Activated CD4-positive, alpha-beta T cell treated with anti-CD3 and anti-CD28 coated beads, Interleukin-10, Interleukin-2, amounts not matched to agents 100 ng/mL and 50 ng/mL, durations not matched to agents 16 hours and 8 hours (primary cell): ENCODE measurements around the gene FDXR.

Experiments used
- DNase-seq: peaks from one replicate; pipeline ENCODE4 v3.0.0-alpha.2; 2020

The FDXR gene

GRCh38 chr17:74898376-74898946 is 25.7 kb upstream of the FDXR start:
- no peak for DNase-seq

DNA sequence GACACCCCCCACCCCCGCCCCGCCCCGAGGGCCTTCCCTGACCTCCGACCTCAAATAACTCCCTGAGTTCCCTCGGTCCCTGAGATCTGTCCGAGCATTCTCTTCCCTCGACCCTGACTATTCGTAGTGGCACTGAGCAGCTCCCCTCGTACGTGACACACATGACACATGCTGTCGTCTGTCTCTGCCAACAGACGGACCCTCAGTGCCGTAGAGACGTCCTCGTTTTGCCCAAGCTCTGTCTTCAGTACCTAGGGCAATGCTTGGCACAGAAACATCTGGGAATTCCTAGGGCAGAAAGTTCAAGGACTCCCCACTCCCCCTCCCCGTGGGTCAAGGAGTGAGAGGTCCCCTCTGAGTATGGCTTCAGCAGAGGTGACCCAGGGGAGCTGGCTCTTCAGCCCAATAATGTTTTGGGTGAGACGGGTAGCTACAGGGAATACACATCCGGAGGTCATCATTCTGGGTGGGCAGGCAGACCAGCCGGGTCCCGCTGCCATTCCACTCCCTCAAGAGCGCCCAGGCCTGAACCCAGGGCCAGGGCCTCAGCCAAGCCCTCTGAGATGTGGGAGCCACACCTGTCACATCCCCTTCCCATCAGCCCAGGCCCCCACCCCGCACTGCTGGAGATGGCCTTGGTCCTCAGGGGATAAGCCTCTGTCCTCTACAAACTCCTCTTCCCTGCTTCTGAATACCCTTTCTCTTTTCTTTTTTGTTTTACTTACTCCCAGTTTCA is 21.3 kb upstream of the FDXR start:
- DNase-seq: no peak

- no peak for DNase-seq
Measured at GRCh38 chr17:74892974-74893911, 20.4 kb upstream of the FDXR start, which contains the start of gene FADS6. Gene FADS6 (minus strand): TSS chr17:74893633. CDS start chr17:74893595, 38 bp downstream.

DNA sequence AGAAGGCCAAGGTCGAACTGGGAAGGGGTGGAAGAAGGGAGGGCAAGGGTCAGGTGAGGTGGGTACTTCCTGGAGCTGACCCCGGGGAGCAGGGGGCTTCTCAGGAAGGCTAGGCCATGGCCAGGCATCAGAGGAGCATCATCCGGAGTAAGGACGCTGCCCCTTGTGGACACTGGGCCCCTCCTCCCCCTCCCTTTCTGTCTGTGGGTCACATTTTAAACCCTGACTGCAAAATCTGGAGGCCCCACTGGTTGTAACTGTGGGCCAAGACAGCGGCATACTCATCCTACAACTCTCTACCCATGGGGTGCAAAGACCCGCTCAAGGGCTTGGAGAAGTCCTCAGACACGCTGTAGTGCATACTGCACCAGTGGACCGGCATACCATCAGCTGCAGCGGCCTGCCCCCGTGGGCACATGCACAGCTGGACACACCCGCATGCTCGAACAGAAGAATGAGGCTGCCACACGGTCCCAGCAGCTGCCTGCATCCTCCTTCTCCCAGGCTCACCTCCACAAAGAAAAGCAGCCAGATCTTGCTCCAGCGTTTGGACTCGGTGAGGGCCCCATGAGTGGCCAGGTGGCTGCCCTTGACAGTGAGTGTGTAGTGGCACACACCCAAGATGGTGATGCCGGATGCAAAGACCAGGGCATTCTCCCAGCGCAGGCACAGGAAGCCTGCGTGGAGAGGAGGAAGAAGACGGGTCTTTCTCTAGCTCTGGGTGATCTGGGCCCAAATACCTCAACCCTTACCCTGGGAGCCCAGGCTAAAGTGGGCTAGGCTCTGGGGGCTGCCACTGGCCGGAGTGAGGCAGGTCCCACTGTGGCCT is 19.4 kb upstream of the FDXR start:
- no peak for DNase-seq

DNA sequence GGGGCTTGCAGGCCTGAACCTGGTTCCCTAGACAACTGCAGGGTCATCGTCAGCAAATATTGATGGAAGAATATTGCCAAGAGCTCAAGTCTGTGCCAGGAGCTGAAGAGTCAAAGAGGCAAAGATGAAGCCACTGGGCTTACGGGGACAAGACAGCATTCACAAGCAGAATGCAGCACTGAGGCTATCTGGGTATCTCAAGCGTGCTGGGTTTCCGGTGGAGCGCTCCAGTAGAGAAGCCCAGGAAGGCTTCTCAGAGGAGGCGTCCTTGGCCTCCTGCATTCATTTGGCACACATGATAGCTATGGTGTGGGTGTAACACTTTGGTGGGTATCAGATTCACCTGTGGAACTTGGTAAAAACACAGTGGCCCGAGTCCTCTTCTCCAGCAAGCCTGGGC is 17.8 kb upstream of the FDXR start:
- DNase-seq: no peak

DNA sequence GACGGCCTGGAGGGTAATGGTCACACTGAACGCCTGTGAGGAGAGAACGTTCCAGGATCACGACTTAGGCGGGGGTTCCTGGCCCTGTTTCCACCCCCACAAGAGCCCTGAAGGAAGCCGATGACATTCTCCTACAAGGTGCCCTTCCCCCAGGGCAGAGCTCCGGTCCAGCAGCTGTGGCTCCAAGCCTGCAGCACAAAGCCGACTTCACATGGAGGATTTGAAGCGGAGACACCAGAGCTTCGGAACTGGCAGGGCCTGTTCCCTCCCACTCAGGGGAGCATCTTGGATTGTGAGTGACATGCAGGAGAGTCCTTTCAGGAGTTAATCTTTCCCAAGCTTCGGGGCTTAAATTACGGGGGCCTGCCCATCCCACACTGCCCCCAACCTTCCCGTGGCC is 15.7 kb upstream of the FDXR start:
- no peak for DNase-seq

- DNase-seq: no peak
Measured at GRCh38 chr17:74883241-74883745, 10.5 kb upstream of the FDXR start.

DNA sequence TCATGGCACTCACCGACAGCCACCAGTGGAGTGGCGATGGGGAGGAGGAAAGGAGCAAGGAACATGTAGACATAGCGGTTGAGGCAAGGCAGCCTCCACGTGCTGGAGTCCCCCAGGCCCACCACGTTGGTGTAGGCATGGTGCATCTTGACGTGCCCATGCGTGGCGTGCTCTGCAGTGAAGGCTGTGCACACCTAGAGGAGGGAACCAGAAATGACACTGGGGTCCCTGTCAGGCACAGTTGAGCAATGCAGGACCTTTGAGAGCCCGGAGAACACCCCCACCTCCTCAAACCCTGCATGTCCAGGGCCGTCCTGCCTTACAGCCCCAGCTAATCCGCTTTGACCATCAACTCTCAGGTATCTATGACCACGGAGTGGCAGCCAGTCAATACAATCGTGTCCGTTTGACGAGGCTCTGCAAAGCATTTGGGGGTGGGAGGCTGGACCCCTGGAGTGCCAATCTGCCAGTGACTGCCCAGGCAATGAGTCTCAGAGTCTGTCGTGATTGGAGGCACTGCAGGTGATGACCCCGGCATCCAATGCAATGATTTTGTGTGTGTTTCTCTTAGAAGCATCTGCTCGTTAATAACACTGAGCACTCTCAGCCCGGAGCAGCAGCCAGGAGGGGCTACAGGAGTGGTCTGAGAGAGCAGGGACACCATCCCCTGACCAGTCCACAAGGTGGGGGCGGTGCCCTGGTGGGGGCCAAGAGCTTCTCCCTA is 9.9 kb upstream of the FDXR start:
- no peak for DNase-seq

- DNase-seq: no peak
Measured at GRCh38 chr17:74881073-74881472, 8.3 kb upstream of the FDXR start.

DNA sequence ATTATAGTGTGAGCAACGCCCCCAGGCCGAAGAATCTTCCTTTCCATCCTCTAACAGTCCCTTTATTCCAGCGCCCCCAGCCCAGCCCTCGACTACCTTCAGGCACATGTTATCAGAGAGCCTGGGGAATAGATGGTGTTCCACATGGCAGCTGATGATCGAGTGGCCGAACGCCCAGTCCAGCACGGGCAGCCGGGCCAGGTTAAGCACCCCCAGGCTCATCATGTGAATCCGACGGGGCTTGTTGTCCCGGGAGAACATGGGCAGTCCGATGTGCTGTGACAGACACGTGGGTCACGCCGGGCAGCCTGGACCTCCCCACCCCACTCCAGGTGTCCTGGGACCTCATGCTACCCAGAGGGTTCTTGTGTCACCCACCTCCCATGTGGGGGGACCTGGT is 6.5 kb upstream of the FDXR start:
- DNase-seq: no peak

GRCh38 chr17:74878658-74879057 is 5.9 kb upstream of the FDXR start:
- no peak for DNase-seq

DNA sequence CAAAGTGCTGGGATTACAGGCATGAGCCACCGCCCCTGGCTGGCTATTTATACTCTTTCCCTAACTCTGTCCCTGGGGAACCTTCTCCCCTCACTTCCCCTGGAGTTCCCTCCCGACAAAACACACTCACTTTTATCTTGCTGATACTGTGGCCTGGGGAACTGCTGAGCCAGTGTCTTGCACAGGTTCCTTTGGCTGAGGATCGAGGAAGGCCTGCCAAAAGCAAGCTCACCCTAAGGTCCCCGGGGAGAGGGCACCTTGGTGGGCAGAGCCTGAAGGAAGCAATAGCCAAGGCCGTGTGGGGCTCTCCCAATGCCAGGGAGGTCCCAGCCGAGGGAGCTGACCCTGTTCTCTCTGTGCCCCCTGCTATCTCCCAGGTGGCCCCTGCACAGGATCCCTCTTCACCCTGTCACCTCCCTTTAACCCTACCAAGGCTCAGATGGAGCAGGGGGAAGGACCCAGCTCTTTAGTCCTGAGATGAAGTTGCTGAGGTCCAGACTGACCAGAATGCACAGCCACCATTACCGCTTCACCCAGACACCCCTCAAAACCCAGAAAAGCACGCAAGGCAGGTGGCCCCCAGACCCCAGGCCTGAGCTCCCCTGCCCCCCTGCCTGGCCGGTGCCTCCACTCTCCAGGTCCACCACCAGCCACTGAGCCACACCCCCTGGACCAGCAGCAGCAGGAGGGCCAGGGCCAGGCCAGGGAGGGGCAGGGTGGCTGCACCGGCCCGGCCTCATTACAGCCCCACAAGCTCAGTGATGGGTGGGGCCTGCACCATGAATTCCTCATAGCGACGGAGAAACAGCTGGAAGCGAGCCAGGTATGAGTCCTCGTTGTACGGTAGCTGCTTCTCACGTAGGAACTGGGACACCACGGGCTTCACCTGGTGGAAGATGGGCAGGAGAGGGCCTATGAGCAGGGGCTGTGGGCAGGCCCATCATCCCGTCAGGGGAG is 5.1 kb upstream of the FDXR start:
- DNase-seq: no peak

DNA sequence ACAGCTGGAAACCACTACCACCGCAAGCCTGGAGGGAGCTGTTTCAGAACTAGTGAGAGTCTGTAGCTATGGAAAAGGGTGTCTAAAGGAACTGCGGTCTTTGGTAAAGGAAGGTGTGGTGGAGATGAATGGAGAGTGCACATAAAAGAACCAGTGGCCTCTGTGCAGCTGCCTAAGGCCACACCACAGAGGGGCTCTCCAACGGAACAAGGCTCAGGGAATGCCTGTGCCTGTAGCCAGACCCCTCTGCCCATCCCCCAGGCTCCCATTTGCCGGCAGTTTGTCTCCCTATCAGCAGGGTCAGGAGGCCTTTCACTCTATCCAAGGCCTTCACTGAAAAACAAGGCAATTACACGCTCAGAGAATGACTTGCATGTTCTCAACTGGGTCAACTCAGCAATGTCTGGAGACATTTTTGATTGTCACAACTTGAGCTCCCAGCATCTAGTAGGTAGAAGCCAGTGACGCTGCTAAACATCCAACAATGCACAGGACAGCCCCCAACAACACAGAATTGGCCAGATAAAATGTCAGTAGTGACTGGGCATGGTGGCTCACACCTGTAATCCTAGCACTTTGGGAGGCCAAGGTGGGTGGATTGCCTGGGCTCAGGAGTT is 3.3 kb upstream of the FDXR start:
- DNase-seq: no peak

GRCh38 chr17:74875155-74875976 is 2.6 kb upstream of the FDXR start:
- DNase-seq: peak; percentile 12

GRCh38 chr17:74874615-74875037 is 1.8 kb upstream of the FDXR start:
- no peak for DNase-seq

- DNase-seq: no peak
Measured at GRCh38 chr17:74873874-74874614, 1.2 kb upstream of the FDXR start.

DNA sequence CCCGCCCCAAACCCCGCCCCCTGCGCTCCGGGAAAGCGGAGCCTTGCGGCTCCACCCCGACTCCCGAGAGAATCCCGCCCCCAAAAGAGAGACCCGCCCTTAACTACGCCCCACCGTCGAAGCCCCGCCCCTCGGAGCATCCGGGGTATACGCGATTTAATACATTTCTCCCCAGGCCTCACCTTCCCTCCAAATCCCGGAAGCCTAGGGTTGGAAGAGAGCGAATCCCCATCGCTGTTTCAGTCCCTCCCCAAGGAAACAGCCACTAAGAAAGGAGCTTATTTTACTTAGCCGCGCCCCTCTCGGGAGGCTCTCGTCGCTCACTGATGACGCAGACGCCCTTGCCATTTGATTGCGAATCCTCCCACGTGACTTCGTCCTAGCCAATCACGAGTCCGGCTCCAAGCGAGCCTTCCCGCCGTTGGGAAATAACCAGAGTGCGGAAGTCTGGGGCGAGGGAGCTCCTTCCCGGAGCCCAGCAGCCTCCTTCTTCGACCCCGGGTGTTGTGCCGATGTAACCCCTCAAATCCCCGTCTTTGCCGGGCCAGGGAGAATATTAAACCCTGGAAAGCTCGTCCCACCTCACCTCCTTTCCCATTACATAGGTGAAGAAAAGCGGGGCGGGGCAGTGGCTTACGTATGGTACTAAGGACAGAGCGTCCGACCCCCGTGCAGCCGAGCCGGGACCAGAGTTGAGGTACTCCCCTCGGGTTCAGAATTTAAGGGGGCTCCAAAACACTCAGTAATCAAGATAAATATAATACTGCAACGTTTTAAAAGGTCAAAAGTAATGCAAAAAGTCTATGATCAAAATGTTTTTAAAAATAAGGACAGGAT is 461 bp upstream of the FDXR start:
- DNase-seq: peak; percentile 99
